ENCODE measurements around the gene ATP11B.

Gene ATP11B

GRCh38 chr3:182964179-182964578 is 170.9 kb downstream of the ATP11B start:
- TF ChIP-seq CTCF (IDR thresholded peaks at IDR 0.05; ENCODE audit: low read depth, low read length, missing control alignments): no peak
- in situ Hi-C loops (cut with HindIII; ENCODE audit: low sequenced_read_pairs): loop anchor here (5.0 kb wide), 1 partner anchor 47 kb away; no protein-coding TSS in a partner anchor
- no peak overlapping the region for H3K4me3 ChIP-seq (ENCODE audit: low read depth, low read length)
- no peak for DNase-seq (ENCODE audit: low read depth)

- DNase-seq (ENCODE audit: low read depth): no peak
- no peak overlapping the region for H3K4me3 ChIP-seq (ENCODE audit: low read depth, low read length)
- no peak for TF ChIP-seq CTCF (IDR thresholded peaks at IDR 0.05; ENCODE audit: low read depth, low read length, missing control alignments)
- in situ Hi-C loops (cut with HindIII; ENCODE audit: low sequenced_read_pairs): no loop called here
These were observed 172.6 kb downstream of the ATP11B start for GRCh38 chr3:182965861-182966366.

- no peak for DNase-seq (ENCODE audit: low read depth)
- H3K4me3 ChIP-seq (ENCODE audit: low read depth, low read length): no peak overlapping the region
- no peak for TF ChIP-seq CTCF (IDR thresholded peaks at IDR 0.05; ENCODE audit: low read depth, low read length, missing control alignments)
- in situ Hi-C loops (cut with HindIII; ENCODE audit: low sequenced_read_pairs): no loop called here
These were observed 174.2 kb downstream of the ATP11B start for GRCh38 chr3:182967218-182968204.

GRCh38 chr3:182969277-182969676 is 176.0 kb downstream of the ATP11B start:
- in situ Hi-C loops (cut with HindIII; ENCODE audit: low sequenced_read_pairs): no loop called here
- DNase-seq (ENCODE audit: low read depth): peak; percentile 29
- TF ChIP-seq CTCF (IDR thresholded peaks at IDR 0.05; ENCODE audit: low read depth, low read length, missing control alignments): no peak
- no peak overlapping the region for H3K4me3 ChIP-seq (ENCODE audit: low read depth, low read length)

- TF ChIP-seq CTCF (IDR thresholded peaks at IDR 0.05; ENCODE audit: low read depth, low read length, missing control alignments): no peak
- H3K4me3 ChIP-seq (ENCODE audit: low read depth, low read length): no peak overlapping the region
- no peak for DNase-seq (ENCODE audit: low read depth)
- in situ Hi-C loops (cut with HindIII; ENCODE audit: low sequenced_read_pairs): no loop called here
These were observed 176.5 kb downstream of the ATP11B start for GRCh38 chr3:182969853-182970252.

GRCh38 chr3:182970811-182971418 is 177.6 kb downstream of the ATP11B start:
- in situ Hi-C loops (cut with HindIII; ENCODE audit: low sequenced_read_pairs): no loop called here
- DNase-seq (ENCODE audit: low read depth): no peak
- TF ChIP-seq CTCF (IDR thresholded peaks at IDR 0.05; ENCODE audit: low read depth, low read length, missing control alignments): no peak
- H3K4me3 ChIP-seq (ENCODE audit: low read depth, low read length): no peak overlapping the region
